Keratinocyte (primary cell): ENCODE data around the gene MS4A15. TPM values are rescaled to one million over a fixed set of nuclear protein-coding genes. Genes with fewer than 3 reads are reported as not detected.

Source experiments
- DNase-seq: peaks from one replicate; pipeline ENCODE4 v3.0.0-alpha.2; 2011; ENCODE audit warnings: low read depth, missing footprints, low spot score
- FAIRE-seq: peaks from 2 replicates; lab custom pipeline; 2011; peaks lifted over from hg19 to GRCh38; lab: Jason Lieb, UNC
- H2AFZ ChIP-seq: 2 replicates; pipeline ENCODE4 v1.6.0; 2012; ENCODE audit warnings: low read length, control low read depth, inconsistent platforms; ENCODE audit not compliant: control insufficient read depth
- H3K27ac ChIP-seq: 2 replicates; pipeline ENCODE4 v1.5.1; 2011; ENCODE audit warnings: low read length; ENCODE audit not compliant: control insufficient read depth, insufficient read depth
- H3K27me3 ChIP-seq: 3 replicates; pipeline ENCODE4 v1.6.0; 2011; ENCODE audit warnings: low read length; ENCODE audit not compliant: control insufficient read depth, insufficient read depth; ENCODE audit errors: extremely low read depth
- H3K36me3 ChIP-seq, 2 experiments: 2 replicates in 1 of 2; 3 replicates in 1 of 2; pipeline ENCODE4 v1.5.1; 2011; ENCODE audit warnings: low read length in 2 of 2, mild to moderate bottlenecking in 1 of 2; ENCODE audit not compliant: control insufficient read depth in 2 of 2, insufficient read depth in 2 of 2; ENCODE audit errors: extremely low read depth in 1 of 2
- H3K4me1 ChIP-seq: 3 replicates; pipeline ENCODE4 v1.5.1; 2011; ENCODE audit warnings: low read length; ENCODE audit not compliant: control insufficient read depth, insufficient read depth; ENCODE audit errors: extremely low read depth
- H3K4me2 ChIP-seq: 3 replicates; pipeline ENCODE4 v1.6.0; 2011; ENCODE audit warnings: low read depth, low read length; ENCODE audit not compliant: control insufficient read depth, insufficient read depth; ENCODE audit errors: extremely low read depth
- H3K4me3 ChIP-seq, 3 experiments: fragments of 200-600 bp in 1 of 3; sonication (generic) in 1 of 3; 2 replicates in 2 of 3; 3 replicates in 1 of 3; pipeline ENCODE4 v1.5.1; 2011 to 2016; ENCODE audit warnings: low read length in 3 of 3, mild to moderate bottlenecking in 3 of 3, control low read depth in 2 of 3, inconsistent platforms in 1 of 3, low read depth in 1 of 3, mixed read lengths in 1 of 3, mixed run types in 1 of 3, moderate library complexity in 1 of 3; ENCODE audit not compliant: control insufficient read depth in 2 of 3, insufficient read depth in 2 of 3; ENCODE audit errors: extremely low read depth in 1 of 3
- H3K79me2 ChIP-seq: 2 replicates; pipeline ENCODE4 v1.6.0; 2012; ENCODE audit warnings: low read length; ENCODE audit not compliant: control insufficient read depth, insufficient read depth
- H3K9ac ChIP-seq: 3 replicates; pipeline ENCODE4 v1.6.0; 2011; ENCODE audit warnings: low read length; ENCODE audit not compliant: control insufficient read depth, insufficient read depth; ENCODE audit errors: extremely low read depth
- H3K9me1 ChIP-seq: 3 replicates; pipeline ENCODE4 v1.6.0; 2011; ENCODE audit warnings: low read length; ENCODE audit not compliant: control insufficient read depth, insufficient read depth; ENCODE audit errors: extremely low read depth
- H3K9me3 ChIP-seq: 2 replicates; pipeline ENCODE4 v1.5.1; 2012; ENCODE audit warnings: low read depth, low read length; ENCODE audit not compliant: control insufficient read depth
- H4K20me1 ChIP-seq: 3 replicates; pipeline ENCODE4 v1.6.0; 2011; ENCODE audit warnings: low read length; ENCODE audit not compliant: control insufficient read depth, insufficient read depth; ENCODE audit errors: extremely low read depth
- CTCF ChIP-seq, 3 experiments: IDR thresholded peaks in 1 of 3; conservative IDR thresholded peaks in 1 of 3; optimal IDR thresholded peaks in 1 of 3; 2 replicates in 2 of 3; 3 replicates in 1 of 3; pipeline versions ENCODE3 to v1.5.1; 2011; ENCODE audit warnings: low read length in 3 of 3, mild to moderate bottlenecking in 3 of 3, moderate library complexity in 2 of 3, control low read depth in 1 of 3, inconsistent platforms in 1 of 3; ENCODE audit not compliant: insufficient read depth in 2 of 3; ENCODE audit errors: extremely low read depth in 1 of 3
- EZH2 ChIP-seq: IDR thresholded peaks from one replicate; pipeline ENCODE4 v1.6.1; 2012; ENCODE audit warnings: inconsistent platforms, mild to moderate bottlenecking, low read length, moderate library complexity
- dilution Hi-C: fragments of 300-500 bp; cut with MboI; formaldehyde crosslinking; loops from one replicate; pipeline ENCODE4 v1.7.0; 2020; ENCODE audit warnings: low sequenced_read_pairs; ENCODE audit not compliant: extremely low pct_ligation_motif_present
- polyA plus RNA-seq, 5 experiments: library from polyadenylated mRNA; depleted of rRNA in 3 of 5; stranded (reverse) in 3 of 5; stranded (forward) in 1 of 5; unstranded in 1 of 5; fragments of >200 nt; gene quantifications; 1 replicate in 1 of 5; 2 replicates in 3 of 5; 3 replicates in 1 of 5; pipeline versions ENCODE4 v1.2.1 to v1.2.3, GENCODE V29; 2011 to 2012; ENCODE audit warnings: missing spikeins in 2 of 5, low read depth in 1 of 5, low replicate concordance in 1 of 5

Gene MS4A15
- polyA plus RNA-seq, 1 donor (not counting 4 experiments of a cell fraction or from before 2014, with no cell fraction given): 0.03 TPM

- FAIRE-seq (no peak), DNase-seq (no peak)
- TF ChIP-seq EZH2 (no peak), CTCF (optimal IDR thresholded peaks at IDR 0.05 in 1 of 3, IDR thresholded peaks at IDR 0.05 in 1 of 3, conservative IDR thresholded peaks at IDR 0.05 in 1 of 3; ENCODE audit: extremely low read depth in 1 of 3, insufficient read depth in 2 of 3, low read length in 3 of 3) (no peak)
- dilution Hi-C loops: no loop called here
- Histone ChIP-seq H3K27me3 (no peaks in the 10 kb centered on the region), H4K20me1 (no peaks in the 10 kb centered on the region), H3K9ac (no peak overlapping the region), H3K4me1 (no peaks in the 10 kb centered on the region), H3K9me1 (no peaks in the 10 kb centered on the region), H3K36me3 (no peaks in the 10 kb centered on the region), H3K79me2 (no peaks in the 10 kb centered on the region), H3K4me2 (no peak overlapping the region), H2AFZ (no peak overlapping the region), H3K27ac (no peak overlapping the region), H3K9me3 (peaks cover 3% of the 10 kb centered on the region), H3K4me3 (no peak overlapping the region)
These were observed 35.9 kb downstream of the MS4A15 start for GRCh38 chr11:60792521-60792920.

GRCh38 chr11:60795291-60795690 lies 38.6 kb downstream of the MS4A15 start:
- no peak for DNase-seq
- no peaks in the 10 kb centered on the region for H3K9me1 ChIP-seq
- H3K36me3 ChIP-seq: no peaks in the 10 kb centered on the region
- H4K20me1 ChIP-seq: no peaks in the 10 kb centered on the region
- peaks cover 3% of the 10 kb centered on the region for H3K9me3 ChIP-seq
- dilution Hi-C loops: no loop called here
- no peak overlapping the region for H3K27ac ChIP-seq
- H3K4me1 ChIP-seq: no peaks in the 10 kb centered on the region
- FAIRE-seq: no peak
- H3K4me2 ChIP-seq: no peak overlapping the region
- TF ChIP-seq CTCF (optimal IDR thresholded peaks at IDR 0.05 in 1 of 3, IDR thresholded peaks at IDR 0.05 in 1 of 3, conservative IDR thresholded peaks at IDR 0.05 in 1 of 3; ENCODE audit: extremely low read depth in 1 of 3, insufficient read depth in 2 of 3, low read length in 3 of 3) (no peak), EZH2 (no peak)
- no peaks in the 10 kb centered on the region for H3K27me3 ChIP-seq
- no peak overlapping the region for H3K9ac ChIP-seq
- H3K4me3 ChIP-seq: no peak overlapping the region
- no peaks in the 10 kb centered on the region for H3K79me2 ChIP-seq
- H2AFZ ChIP-seq: no peak overlapping the region
